AML-193 (cell line): ENCODE measurements around the gene SH3BGRL3.

Experiments
- DNase-seq, 2 experiments: peaks; one replicate each; lab custom pipeline; 2025; lab: John Stamatoyannopoulos, UW

Gene SH3BGRL3

DNA sequence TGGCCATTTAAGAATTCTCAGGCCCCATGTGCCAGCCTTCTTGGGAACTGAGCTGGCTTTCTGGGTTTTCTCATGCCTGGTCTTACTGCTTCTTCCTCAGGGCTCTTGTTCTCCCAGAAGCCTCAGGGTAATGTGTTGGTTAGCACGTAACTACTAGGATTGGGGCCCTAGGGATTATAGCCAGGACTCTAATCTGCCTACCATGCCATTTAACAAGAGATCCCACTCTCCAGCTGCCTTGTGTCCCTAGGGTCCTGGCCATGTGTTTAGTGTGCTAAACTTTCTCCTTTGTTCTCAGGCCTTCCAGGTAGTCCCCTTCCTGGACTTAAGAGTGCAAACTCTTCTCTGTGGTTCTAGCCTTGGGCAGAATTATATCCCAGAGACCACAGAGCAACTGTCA is 2.2 kb upstream of the SH3BGRL3 start:
- DNase-seq: no peak

DNA sequence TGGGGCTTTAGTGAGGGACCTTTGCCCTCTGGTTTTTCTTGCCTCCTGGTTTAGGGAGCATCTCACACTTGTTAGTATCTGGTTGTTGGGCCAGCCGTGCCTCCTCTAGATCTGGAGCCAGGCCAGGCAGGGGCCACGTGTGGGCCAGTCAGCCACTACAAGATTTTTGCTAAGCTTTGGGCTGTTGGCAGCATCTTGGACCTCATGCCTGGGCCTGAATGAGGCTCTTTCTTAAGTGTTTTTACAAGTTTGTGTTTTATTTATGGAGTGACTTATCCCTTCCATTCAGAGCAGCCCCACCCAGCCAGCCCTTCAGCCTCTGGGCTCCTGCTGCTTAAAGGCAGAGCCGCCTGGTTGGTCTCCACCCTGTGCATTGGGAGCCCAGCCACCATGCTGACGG is 1.6 kb upstream of the SH3BGRL3 start:
- no peak for DNase-seq

DNA sequence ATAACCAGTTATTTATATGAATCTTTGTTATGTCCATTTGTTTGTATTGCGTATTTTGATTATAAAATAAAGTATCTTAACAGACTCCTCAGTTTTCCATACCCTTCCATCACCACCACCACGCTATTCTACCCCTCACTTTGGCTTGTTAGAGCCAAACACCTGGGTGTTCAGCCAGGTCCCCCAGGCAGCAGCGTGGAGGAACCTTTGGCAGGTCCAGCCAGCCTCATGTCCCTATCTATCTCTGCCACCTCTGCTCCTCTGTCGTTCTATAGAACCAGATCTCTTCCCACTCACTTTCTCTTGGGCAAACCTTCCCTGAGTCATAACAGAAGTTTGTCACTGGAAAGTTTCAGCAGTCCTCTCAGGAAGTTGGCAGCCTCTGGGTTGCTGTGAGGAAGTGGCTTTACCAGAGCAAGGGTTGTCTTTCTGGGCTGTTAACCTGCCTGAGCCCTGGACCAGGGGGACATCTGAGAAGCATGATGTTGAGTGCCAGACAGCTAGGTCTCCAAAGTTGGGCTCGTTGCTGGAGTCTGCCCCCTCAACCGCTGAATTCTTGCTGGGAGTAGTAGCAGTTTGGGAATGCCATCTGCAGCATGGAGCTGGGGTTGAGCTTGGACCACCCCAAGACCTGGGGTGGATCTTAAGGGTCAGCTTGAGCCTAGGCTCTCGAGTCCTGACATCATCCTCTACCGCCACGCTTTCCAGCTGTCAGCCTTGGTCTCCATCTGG is 996 bp upstream of the SH3BGRL3 start:
- peak; percentile 56 to 76 for DNase-seq

GRCh38 chr1:26280333-26281042 is 602 bp downstream of the SH3BGRL3 start:
- DNase-seq: no peak

DNA sequence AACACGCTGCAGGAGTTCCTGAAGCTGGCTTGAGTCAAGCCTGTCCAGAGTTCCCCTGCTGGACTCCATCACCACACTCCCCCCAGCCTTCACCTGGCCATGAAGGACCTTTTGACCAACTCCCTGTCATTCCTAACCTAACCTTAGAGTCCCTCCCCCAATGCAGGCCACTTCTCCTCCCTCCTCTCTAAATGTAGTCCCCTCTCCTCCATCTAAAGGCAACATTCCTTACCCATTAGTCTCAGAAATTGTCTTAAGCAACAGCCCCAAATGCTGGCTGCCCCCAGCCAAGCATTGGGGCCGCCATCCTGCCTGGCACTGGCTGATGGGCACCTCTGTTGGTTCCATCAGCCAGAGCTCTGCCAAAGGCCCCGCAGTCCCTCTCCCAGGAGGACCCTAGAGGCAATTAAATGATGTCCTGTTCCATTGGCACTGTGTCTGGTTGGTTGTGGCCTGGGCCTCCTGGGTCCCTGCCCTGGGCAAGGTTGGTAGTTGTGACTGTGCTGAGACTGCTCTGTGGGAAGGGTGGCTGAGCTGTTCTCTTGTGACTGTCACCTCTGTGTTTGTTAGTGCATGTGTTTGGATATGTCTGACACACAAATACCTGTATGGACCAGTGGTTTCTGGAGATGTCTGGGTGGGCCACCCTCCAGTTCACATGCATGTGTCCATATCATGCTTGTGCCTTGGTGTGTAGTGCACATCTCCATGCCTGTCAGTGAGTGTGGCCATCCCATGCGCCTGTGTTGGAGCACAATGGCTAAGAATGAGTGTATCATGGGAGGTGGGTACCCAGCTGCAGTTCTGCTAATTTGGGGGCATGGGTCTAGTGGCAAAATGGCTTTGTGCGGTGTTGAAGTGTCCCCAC is 1.4 kb downstream of the SH3BGRL3 start:
- no peak for DNase-seq

GRCh38 chr1:26281971-26282370 is 2.1 kb downstream of the SH3BGRL3 start:
- no peak for DNase-seq

GRCh38 chr1:26282401-26282918 is 2.6 kb downstream of the SH3BGRL3 start:
- no peak for DNase-seq

- no peak for DNase-seq
Observed at GRCh38 chr1:26283279-26283853, 3.5 kb downstream of the SH3BGRL3 start.

DNA sequence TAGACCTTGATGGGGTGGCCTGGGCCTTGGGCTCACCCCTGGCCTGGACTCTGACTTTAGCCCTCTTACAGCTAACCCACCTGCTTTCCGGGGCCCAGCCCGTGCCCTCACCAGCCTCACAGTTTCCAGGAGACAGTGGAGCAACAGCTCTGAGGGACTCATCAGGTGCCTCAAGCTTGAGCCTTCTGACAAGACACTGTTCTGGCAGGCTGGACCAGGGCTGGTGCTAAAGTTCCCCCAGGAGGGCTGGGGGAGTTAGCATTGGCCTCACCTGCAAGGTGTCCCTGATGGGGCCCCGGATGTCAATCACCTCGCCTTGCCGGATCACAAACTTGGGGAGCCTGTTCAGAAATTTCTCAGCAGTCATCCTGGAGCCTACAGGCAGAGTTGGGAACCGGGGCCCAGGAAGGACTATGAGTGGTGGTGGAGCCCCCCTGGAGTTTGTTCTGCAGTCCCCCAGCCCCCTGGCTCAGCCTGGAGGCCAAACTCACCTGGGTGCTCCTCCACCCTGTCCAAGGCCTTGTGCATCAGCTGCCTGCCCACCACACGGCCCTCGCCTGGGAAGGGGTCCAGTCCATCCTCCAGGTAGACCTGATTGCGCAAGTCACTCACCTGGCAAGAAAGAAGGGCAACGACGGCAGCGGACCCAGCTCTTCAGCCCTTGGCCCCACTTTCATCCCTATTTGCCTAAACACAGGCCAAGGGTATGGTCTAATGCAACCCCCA is 4.1 kb downstream of the SH3BGRL3 start:
- DNase-seq: no peak

GRCh38 chr1:26284597-26285347 is 4.9 kb downstream of the SH3BGRL3 start:
- peak; percentile 67 to 68 for DNase-seq

DNA sequence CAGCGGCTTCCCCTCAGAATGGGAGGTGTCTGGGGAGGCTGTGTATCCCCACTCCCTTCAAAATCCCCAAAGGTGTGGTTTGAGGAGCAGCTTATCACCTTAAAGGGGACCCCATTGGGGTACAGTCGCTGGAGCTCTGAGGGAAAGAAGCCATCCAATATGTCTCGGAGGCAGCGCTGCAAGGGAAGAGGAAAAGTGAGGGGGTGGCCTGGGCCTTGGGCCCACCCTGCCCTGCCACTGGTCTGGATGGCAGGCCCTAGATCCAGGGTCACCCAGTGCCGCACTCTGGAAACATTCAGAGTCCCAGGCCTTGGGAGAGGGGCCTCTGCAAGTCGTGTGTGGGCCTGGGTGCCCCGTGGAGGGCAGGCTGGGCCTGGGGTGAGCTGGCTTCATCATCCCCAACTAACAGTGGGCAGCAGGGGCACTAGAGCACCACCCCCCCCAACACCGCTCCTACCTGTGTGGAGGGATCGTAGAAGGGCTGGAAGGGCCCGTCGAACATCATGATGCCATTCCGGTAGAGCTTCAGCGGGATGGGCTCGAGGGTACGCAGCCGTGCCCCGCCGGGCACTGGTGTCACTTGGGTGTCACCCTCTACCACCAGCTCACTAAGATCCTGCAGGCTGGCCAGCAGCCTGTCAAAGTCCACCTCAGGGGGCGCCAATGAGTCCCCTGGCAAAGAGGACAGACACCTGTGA is 5.6 kb downstream of the SH3BGRL3 start:
- DNase-seq: no peak

DNA sequence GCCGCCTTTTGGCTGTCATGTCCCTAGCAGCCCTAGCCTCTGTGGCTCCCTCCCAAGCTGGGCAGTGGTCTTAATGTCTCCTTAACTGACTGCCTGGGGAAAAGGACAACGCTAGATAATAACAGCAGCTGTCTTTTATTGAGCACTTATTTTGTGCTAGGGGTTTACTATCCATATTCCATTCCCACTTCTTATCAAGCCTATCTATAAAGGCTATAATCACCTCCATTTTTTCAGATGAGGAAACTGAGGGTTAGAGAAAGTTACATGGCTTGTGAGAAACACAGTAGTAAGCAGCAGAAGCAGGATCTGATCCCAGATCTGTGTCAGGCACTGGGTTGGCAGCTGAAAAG is 6.2 kb downstream of the SH3BGRL3 start:
- DNase-seq: no peak

DNA sequence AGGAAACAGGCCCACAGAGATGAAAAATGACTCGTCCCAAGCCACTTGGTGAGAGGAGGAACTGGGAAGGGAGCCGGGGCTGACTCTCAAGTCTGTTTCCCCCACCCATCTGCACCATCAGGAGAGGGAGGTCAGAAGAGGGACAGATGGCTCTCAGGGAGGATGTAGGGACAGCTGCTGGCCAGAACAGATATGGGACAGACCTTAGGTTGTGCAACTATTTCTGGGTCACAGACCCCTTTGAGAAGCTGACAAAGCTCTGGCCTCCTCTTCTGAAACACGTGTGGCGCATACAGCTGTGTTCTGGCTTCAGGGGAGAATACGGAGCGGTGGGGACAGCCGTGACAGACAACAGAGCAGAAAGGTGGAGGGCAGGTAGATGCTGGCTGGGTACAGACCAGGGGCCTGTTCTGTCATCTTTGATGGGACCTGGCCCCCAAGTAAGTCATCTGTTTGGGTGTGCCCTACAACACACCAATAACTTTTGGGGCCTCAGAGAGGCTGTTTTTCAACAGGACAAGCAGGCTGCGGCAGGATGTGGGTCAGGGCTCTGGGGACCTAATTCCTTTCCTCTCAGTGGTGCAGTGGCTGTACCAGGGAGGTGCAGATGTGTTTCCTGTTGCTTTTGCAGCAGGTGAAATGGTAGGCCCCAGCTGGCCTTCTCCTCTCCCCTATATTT is 7.3 kb downstream of the SH3BGRL3 start:
- peak; percentile 30 to 47 for DNase-seq

- DNase-seq: no peak
Observed at GRCh38 chr1:26287811-26288210, 7.9 kb downstream of the SH3BGRL3 start.

GRCh38 chr1:26288311-26288941 is 8.5 kb downstream of the SH3BGRL3 start:
- DNase-seq: peak; percentile 16 to 36

DNA sequence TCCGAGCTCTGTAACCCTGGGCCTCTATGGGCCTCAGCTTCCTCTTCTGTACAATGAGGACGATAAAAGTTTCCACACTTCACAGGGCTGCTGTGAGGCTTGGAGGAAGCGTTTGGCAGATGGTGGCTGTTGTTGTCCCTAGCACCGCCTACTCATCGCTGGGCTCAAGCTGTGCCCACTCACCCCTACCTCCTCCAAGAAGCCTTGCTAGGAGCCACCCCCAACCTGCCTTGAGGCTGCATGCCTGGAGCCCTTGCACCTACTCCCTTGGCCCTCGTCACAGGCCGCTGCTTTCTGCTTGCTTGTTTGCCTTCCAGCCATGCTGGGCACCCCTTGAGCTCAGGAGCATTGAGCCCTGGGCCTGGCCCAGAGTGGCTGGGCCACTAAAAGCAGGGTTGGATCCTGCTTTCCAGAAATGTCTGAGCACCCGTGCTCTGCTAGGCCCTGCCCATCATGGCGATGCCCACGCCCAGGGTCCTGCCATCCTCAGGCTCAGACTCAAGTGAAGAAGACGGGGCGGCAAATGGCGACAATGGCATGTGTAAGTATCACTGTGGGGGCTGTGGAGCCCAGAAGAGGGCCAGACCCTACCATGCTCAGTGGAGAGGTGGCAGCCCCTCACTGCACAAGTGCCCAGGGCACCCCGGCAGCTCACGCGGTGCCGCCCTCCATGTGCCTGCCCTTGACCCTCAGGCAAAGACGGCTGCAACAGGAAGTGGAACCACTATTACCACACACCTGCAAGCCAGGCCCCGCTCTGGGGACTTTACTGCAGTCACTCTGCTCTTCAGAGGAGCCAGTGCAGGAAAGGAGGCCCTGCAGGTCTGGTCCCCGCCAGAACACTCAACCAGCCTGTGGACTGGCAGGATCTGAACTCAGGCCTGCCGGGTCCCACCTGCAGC is 9.5 kb downstream of the SH3BGRL3 start:
- DNase-seq: peak; percentile 88 to 90

- peak in 1 of 2 experiments; percentile 28 for DNase-seq
Observed at GRCh38 chr1:26290122-26290881, 10.4 kb downstream of the SH3BGRL3 start.
